PC-3 (cell line): ENCODE measurements around the gene SH3BP5.

ENCODE experiments used
- EZH2 ChIP-seq: fragments of 300-600 bp; sonication (generic); IDR thresholded peaks from one replicate; pipeline ENCODE4 v1.6.1; 2017; ENCODE audit warnings: antibody characterized with exemption, mild to moderate bottlenecking, low read length; ENCODE audit not compliant: unreplicated experiment
- EZH2phosphoT487 ChIP-seq: fragments of 300-600 bp; sonication (generic); IDR thresholded peaks from 2 replicates; pipeline ENCODE4 v1.6.1; 2018; ENCODE audit warnings: mild to moderate bottlenecking, antibody characterized with exemption, low read length, borderline replicate concordance
- TF ChIP-seq, protein P1 (sequence below): fragments of 300-600 bp; sonication (generic); conservative IDR thresholded peaks from 2 replicates; pipeline ENCODE4 v1.5.1; 2017; ENCODE audit warnings: antibody characterized with exemption, low read depth, mild to moderate bottlenecking, low read length

- TF ChIP-seq, protein P1, sequence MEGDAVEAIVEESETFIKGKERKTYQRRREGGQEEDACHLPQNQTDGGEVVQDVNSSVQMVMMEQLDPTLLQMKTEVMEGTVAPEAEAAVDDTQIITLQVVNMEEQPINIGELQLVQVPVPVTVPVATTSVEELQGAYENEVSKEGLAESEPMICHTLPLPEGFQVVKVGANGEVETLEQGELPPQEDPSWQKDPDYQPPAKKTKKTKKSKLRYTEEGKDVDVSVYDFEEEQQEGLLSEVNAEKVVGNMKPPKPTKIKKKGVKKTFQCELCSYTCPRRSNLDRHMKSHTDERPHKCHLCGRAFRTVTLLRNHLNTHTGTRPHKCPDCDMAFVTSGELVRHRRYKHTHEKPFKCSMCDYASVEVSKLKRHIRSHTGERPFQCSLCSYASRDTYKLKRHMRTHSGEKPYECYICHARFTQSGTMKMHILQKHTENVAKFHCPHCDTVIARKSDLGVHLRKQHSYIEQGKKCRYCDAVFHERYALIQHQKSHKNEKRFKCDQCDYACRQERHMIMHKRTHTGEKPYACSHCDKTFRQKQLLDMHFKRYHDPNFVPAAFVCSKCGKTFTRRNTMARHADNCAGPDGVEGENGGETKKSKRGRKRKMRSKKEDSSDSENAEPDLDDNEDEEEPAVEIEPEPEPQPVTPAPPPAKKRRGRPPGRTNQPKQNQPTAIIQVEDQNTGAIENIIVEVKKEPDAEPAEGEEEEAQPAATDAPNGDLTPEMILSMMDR = no peak
- TF ChIP-seq EZH2phosphoT487 = no peak
- no peak for TF ChIP-seq EZH2
Observed at GRCh38 chr3:15265655-15266509, 66.5 kb downstream of the SH3BP5 start.
